ENCODE measurements around the gene ERICH2.

ERICH2 gene

DNA sequence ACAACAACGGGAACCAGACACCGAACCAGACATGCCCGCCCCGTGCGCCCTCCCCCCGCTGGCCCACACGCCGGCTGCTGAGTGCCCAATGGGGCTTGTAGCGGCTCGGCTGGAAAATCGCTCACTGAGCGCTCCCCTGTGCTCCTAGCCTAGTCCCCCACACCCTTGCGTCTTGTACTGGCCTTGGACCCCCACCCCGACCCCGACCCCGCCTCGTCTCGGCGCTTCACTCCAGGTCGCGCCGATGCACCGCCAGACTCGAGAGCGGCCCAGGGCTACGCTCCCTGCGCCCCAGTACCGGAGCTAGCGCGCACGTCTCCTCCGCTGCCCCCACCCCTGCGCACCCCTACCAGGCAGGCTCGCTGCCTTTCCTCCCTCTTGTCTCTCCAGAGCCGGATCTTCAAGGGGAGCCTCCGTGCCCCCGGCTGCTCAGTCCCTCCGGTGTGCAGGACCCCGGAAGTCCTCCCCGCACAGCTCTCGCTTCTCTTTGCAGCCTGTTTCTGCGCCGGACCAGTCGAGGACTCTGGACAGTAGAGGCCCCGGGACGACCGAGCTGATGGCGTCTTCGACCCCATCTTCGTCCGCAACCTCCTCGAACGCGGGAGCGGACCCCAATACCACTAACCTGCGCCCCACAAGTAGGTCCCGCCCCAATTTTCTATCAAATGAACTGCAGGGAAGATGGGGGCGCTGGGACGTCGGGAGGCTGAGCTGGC is 48.0 kb downstream of the ERICH2 start:
- peak; percentile 64 for DNase-seq

DNA sequence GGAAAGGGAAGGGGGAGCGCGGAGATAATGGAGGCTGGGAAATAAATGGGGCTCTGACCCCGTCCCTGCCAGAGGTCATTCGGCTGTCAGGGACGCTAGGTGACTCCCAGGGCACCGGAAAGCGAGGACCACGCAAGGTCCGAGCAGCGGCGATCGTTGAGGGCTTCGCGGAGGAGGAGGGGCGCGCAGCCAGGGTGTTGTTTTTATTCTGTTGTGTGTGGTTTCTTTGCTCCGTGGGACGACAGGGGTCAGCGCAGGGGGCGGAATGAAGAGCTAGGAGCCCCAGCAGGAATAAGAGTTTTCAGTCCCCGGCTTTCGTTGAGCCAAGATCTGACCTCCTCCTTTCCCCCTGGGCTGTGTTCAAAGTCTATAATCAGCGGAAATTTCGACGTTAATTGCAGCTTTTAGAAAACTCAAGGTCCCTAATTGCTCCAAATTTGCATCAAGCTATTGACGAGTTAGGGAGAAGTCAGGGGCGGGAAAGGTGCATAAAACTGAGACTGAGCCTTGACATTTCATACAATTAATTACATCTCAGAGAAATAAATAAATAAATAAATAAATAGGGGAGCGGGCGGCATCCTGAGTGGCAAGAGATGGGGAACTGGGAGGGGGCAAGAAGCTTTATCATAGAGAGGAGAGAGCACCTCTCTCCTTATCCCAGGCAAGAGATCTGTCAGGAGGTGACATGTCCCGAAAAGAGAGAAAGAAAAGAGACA is 48.7 kb downstream of the ERICH2 start:
- no peak for DNase-seq

DNA sequence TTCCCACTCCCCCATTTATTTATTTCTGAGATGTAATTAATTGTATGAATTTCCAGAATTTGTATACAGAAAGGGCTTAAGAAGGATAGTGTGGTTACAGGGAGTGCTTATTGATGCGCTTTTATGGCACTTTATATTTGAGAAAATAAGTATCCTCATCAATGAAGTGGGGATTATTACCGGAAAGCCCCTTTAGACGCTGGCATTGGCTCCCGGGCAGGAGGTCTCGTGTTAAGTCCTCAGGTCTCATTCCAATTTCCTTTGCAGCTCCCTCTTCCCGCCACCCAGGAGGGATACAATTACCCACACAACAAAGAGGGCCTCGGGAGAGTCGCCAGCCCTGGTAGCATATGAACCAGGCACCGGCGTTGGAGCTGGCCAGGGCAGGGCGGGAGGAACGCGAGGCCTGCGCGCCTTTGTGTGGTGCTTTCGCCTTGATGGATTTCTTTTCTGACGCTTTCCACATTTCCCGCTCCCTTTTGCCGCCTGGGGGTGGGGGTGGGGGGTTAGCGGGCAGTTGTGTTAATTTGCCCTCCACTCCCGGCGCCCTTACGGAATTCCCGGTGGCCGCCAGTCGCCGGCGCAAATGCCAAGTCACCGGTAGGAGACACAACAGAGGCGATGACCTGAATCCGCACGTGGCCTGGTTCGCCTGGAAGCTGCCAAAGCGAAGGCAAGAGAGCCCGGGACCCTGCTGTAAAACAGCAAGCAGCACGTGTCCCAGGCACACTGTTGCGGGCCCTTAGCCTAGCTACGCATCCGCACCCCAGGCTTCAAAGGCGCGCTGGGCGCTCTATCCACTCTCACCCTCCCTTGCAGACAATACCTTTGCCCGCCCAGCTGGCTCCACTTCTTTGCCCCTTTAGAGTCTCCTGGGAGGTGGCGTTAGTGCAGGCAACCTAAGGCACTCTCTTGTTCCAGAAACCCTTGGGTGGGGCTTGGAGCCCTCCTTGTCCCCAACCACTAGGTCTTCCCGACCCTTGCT is 49.8 kb downstream of the ERICH2 start:
- no peak for DNase-seq

DNA sequence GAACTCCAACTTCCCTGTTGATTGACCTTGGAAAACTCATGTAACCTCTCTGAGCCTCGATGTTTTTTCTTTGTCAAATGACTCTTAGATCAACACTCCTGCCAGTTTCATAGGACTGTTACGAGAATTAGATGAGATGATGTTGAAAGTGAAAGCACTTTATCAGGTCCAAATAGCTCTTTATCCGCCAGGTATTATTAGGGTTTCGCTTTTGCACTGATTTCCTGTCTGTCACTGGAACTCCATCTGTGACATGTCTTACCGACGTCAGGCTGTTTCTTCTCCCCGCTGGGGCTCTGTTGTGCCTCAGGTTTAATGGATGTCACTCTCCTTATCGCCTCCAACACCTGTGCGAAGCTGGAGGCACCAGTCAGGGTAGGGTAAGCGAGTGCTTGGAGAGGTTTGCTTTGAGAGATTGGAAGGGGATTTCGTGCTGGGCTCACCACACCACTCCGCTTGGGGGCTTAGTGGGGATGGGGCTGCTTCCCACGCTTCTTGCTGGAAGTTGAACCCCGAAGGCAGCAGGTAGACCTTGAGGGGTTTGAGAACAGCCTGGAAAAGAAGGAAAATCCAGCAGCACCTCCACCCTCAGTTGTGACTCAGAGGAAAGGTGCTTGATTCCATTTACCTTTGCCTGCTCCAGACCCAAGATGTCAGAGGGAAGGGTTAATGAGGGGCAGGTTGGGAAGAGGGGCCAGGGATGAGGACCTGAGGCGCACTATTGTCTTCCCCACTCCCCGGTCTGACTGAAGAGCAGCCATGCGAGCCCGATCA is 50.8 kb downstream of the ERICH2 start:
- DNase-seq = no peak

DNA sequence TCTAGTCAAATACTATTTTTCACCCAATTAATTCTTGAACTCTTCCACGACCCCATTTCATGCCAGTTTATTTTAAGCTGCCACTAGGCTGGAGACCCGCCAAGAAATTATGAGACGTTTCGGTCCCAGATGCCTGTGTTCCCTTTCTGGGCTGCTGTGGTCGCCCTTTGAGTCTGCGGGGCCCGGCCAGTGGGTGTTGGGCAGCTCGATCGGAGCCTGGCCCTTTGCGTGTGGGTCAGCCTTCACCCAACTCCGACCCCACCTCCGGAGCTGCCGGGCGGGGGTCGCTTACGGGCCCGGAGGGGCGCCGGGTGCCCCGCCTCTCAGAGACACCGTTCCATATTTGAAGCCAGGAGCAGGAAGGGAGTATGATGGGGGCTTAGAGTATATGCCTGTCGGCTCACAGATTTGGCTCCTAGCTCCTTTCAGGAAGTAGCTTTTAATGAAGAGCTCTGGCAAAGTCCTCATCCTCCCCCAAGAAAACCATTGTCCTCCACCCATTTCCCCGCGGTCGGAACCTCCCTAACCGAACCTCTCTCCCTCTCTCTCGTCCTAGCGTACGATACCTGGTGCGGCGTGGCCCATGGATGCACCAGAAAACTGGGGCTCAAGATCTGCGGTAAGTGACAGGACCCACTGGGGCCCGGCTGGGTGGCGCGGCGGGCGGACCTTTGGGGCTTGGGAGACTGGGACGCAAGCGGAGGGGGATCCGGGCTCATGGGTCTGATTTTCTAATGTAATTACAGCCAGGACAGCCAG is 51.5 kb downstream of the ERICH2 start:
- no peak for DNase-seq

DNA sequence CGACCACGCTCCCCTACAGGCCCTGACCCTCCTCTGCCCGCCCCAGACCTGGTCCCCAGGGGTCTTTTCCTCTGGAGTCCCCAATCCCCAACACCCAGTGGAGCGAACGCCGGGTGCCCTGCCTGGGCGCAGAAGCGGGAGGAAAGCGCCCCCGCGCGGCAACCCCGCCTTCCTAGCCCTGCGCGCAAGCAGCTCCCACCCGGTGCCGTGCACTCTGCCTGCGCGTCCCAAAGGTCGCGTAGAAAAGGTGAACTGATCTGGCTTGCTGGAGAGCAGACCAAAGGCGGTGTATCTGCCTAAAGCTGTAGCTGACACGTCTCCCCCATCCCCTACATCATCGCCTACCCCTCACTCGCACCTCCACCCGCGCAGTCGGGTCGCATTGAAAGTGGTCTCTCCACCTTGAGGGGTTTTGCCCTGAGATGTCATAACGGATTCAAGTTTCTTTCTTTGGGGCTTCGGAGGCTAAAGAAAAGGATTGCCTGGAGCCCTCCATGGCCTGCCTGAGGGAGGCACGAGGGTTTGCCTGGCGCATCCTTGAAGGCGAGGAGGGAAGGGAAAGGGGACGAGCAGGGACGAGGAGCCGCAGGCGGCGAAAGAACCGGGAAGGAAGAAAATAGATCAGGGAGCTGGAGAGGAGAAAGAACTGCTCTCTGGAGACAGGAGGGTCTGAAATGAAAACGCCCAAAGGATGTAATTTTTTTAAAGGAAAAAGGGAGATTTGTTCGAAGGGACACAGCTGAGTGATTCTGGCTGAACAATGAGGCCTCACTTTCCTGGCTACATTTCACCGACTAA is 52.3 kb downstream of the ERICH2 start:
- peak; percentile 72 for DNase-seq

DNA sequence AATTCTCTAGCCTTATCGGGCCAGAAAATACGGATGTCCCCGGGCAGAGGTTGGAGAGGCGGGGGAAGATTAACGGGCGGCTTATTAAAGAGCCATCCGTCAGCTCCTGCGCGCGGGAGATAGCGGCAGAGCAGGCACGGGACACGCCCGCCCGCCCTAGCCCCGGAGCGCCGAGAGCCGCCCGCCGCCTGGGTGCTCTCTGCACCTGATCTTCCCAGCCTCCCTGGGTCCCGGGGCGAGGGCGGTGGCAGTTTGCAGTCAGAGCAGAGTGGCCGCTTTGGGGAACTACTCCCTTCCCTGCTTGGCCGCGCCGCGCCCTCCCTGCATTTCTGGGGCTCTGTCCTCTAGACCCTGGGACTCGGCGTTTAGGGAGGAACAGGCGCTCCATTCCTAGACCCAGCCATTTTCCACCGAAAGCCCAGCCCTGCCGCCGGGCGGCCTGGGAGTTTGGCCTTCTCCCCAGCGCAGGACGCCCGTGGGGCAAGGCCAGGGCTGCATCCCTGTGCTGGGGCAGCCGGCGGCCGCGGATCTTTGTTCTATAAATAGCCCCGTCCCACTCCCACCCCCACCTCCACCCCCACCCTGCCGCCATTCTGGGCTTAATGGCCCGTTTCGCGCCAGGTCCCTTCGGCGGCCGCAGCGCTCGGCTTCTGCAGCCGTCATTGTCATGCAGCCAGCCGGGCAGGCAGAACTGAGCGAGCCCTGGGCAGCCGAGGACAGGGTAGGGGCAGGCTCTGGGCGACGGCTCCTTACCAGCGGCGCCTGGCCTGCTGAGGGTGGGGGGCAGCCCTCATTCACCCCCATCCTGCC is 53.1 kb downstream of the ERICH2 start:
- DNase-seq = peak; percentile 65

DNA sequence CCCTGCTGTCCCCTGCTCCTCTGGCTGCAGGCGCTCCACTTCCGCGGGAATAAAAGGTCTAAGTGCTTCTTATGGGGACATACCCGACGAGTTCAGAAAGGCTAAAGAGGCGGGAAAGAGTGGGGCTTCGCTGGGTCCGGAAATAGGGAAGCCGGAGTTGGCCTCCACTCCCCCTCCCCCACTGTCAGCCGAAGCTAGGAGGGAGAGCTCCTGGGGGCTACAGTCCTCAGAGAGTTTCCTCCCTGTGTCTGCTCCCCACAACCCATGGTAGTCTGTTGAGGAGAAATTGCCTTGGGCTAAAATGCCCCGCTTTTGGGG is 53.7 kb downstream of the ERICH2 start:
- DNase-seq = no peak

DNA sequence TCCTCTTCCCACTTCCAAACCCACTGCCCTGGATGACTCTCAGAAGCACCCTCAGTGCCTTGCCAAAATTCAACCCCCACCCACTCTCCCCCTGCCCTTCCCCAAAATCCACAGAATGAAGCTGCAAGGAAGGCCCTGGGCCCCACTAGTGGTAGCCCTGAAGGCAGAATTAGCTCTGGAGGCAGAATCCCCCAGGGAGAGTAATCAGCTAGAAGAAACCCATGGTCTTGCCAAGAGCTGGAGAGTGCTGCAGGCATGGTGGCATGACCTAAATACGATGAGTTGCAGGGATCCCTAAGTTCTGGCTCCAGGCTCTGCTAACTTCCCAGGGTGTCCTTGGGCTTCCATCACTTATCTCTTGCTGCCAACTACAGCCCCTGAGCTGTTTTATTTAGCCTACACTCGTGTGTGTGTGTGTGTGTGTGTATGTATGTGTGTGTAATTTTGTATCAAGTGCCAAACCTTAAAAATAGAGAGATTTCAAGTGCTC is 54.4 kb downstream of the ERICH2 start:
- no peak for DNase-seq

DNA sequence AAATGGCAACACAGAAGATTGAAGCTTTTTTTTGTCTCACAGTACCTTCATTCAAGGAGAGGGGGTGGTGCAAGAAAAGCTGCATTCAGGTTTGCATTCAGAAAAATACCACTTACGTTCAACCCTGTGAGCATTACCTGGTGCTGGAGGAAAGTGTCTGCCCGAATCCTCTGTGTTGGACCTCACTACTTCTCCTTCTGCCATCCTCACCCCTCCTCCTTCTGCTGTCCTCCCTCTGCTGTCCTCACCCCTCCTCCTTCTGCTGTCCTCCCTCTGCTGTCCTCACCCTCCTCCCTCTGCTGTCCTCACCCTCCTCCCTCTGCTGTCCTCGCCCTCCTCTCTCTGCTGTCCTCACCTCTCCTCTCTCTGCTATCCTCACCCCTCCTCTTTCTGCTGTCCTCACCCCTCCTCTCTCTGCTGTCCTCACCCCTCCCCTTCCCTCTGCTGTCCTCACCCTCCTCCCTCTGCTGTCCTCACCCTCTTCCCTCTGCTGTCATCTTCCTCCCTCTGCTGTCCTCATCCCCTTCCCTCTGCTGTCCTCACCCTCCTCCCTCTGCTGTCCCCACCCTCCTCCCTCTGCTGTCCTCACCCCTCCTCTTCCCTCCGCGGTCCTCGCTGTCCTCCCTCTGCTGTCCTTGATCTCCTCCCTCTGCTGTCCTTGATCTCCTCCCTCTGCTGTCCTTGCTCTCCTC is 57.8 kb downstream of the ERICH2 start:
- DNase-seq = no peak

DNA sequence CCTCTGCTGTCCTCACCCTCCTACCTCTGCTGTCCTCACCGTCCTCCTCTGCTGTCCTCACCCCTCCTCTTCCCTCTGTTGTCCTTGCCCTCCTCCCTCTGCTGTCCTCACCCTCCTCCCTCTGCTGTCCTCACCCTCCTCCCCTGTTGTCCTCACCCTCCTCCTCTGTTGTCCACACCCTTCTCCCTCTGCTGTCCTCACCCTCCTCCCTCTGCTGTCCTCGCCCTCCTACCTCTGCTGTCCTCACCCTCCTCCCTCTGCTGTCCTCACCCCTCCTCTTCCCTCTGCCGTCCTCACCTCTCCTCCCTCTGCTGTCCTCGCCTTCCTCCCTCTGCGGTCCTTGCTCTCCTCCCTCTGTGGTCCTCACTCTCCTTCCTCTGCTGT is 58.3 kb downstream of the ERICH2 start:
- no peak for DNase-seq

DNA sequence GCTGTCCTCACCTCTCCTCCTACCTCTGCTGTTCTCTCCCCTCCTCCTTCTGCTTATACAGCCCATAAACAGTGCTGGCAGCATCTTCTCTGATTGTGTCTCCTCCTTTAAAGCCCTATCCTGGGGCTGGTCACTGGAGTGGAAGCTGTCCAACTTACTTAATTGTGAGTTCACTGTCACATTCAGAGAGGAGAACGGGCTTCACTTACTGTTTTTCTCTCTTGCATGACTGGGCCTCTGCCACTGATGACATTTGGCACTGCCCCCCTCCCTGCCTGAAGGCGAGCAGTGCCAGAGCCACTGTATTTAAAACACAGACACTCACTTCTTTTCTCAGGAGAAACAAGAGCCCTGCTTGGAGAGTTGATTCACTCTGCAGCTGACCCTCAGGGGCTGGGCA is 58.9 kb downstream of the ERICH2 start:
- DNase-seq = no peak

DNA sequence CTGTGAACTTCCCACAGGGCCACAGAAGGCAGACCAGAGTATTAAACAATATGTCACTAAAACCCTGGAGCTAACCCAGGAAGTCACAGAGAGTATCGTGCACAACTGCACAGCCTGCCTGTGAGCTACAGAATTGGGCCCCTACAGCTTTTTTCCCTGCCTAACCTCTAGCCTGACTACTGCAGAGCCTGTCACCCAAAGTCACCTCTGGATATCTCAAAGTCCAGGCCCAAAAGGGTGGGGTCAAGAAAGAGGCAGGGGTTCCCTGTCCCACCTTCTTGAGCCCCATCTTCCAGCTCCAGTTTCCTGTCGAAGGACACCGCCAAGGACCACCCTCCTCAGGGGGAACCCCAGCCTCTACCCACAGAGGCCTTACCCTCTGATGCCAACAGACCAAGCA is 60.0 kb downstream of the ERICH2 start:
- no peak for DNase-seq

DNA sequence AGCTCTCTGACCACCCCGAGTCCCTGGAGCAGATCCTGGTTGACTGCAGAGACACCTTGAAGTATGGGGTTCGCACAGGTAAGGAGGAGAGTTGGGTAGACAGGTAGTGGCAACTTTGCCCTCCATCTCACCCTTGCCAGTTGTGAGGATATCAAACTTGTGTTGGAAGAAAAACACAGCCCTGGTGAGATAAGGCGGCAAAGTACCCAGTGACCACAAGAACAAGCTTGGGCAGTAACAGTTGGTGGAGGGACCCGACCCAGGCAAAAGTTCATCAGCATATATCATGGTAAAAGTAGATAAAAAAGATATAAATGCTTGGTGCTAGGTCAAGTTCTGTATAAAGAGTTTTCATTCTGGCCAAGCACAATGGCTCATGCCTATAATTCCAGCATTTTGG is 60.9 kb downstream of the ERICH2 start:
- DNase-seq = no peak

DNA sequence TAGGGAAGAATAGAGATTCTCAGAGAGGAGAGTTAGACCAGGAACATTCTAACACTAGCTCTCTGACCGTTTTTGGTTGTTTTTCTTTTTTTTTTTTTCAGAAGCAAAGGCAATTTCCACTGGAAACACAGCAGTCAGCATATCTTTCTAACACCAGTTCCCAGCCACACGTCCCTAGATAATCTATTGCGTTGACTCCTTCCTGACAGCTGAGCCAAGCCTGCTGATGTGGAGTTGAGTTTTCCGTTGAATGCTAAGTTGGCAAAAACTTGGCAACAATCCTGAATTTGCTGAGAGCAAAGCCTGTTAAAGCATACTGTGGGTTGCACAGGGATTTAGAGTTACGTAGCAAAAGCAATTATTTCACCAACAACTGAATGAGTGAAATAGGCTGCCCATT is 65.8 kb downstream of the ERICH2 start:
- no peak for DNase-seq

DNA sequence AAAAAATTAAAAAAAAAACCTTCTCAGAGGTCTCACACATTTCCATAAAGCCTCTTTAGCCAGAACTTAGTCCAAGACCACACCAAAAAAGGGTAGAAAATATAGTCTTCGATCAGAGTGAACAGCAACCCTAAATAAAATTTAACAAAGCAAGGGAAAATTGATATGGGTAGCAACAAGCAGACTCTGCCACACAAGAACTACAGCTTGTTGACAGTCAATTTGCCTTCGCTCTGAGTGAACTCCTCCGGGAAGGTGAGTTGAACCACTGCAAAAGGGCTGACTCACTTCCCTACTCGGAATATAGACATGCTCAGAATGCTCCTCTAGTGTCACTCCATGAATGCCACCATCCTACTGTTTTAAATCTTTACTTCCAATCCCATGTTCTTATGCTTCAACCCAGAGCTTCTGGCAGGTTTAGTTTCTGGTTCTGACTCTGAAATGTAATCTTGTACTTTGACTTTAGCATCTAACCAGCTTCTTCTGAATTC is 70.6 kb downstream of the ERICH2 start:
- no peak for DNase-seq

DNA sequence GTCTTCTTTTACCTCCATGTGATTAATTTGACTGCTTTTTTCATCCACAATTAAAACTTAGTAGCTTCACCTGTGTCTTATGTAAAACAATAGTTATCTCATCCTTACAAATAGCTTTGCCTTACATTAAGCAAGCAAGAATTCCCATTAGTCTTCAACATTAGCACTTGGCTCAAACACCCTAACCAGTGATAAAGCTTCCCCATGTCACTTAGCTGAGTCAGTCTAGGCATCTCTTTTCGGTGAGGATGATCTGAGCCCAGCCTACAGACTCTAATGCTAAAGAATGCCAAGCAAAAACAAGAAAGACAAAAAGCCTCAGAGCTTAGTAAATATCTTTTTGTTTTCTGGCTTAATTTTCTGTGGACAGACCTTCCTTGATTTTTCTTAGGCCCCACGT is 72.6 kb downstream of the ERICH2 start:
- no peak for DNase-seq

DNA sequence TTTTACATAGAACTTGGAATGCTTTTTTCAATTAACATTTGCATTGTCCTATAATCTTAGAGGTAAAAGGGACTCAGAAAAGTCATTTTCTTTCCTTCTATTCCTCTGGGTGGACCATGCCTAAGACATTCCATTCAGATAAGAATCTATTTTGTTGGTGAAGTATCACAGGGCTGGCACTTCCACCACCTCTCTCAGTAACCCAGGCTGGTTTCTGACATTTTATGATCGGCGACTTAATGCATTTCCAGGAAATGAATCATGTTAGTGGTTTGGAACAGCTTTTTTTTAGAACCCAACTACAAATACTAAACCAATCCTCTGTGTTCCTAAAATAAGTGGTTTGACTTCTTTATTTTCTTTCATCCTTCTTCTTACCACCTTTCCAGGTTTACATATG is 73.5 kb downstream of the ERICH2 start:
- no peak for DNase-seq

DNA sequence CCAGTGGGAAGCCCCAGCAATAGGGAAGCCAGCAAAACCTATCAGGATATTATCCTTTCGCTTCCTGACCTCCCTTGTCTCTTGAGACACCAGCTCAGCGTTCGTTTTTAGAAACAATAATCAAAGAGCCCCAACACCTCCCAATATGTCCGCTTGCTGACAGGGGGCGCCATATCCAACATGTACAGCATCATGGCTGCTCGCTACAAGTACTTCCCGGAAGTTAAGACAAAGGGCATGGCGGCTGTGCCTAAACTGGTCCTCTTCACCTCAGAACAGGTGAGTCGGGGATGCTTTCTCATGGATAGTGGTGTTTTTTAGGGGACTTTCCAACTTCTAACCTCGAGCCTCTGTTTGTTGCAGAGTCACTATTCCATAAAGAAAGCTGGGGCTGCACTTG is 75.2 kb downstream of the ERICH2 start:
- DNase-seq = no peak
